SK-N-SH treated with all-trans-retinoic acid at 6 μM for 48 hours (cell line): ENCODE results near the gene SVOP.

Source experiments
- ATAC-seq: fragments of 200-7000 bp; cut with Tn5 transposase; 3 replicates; pipeline ENCODE4 v1.9.1; 2020; ENCODE audit warnings: mild to moderate bottlenecking, moderate library complexity
- ARNTL ChIP-seq: fragments of 450-650 bp; formaldehyde crosslinking; IDR thresholded peaks from 2 replicates; pipeline ENCODE4 v1.5.0; 2020; ENCODE audit warnings: low read depth, mild to moderate bottlenecking, moderate library complexity, borderline replicate concordance
- BACH2 ChIP-seq: fragments of 250-450 bp; sonication (Bioruptor Pico); IDR thresholded peaks from 2 replicates; pipeline ENCODE4 v1.9.0; 2021; ENCODE audit warnings: mild to moderate bottlenecking, borderline replicate concordance
- CSDC2 ChIP-seq: fragments of 250-450 bp; sonication (Bioruptor Pico); IDR thresholded peaks from 2 replicates; pipeline ENCODE4 v1.5.0; 2020; ENCODE audit warnings: mild to moderate bottlenecking, moderate library complexity
- ESRRG ChIP-seq: fragments of 250-450 bp; sonication (Bioruptor Pico); IDR thresholded peaks from 2 replicates; pipeline ENCODE4 v1.6.1; 2021; ENCODE audit warnings: mild to moderate bottlenecking
- GLIS3 ChIP-seq: fragments of 250-450 bp; sonication (Bioruptor Pico); IDR thresholded peaks from 2 replicates; pipeline ENCODE4 v1.5.0; 2020; ENCODE audit warnings: mild to moderate bottlenecking, moderate library complexity
- ISL1 ChIP-seq: fragments of 250-450 bp; sonication (Bioruptor Pico); IDR thresholded peaks from 2 replicates; pipeline ENCODE4 v2.1.2; 2022; ENCODE audit warnings: mild to moderate bottlenecking, moderate library complexity
- OSR1 ChIP-seq: fragments of 250-450 bp; sonication (Bioruptor Pico); IDR thresholded peaks from 2 replicates; pipeline ENCODE4 v1.8.0; 2022; ENCODE audit warnings: moderate library complexity, mild to moderate bottlenecking, inconsistent platforms
- PPARA ChIP-seq: fragments of 250-450 bp; sonication (Bioruptor Pico); IDR thresholded peaks from 2 replicates; pipeline ENCODE4 v1.5.0; 2020; ENCODE audit warnings: mild to moderate bottlenecking, borderline replicate concordance
- RARB ChIP-seq: fragments of 250-450 bp; sonication (Bioruptor Pico); IDR thresholded peaks from 2 replicates; pipeline ENCODE4 v1.8.0; 2021; ENCODE audit warnings: mild to moderate bottlenecking, moderate library complexity
- SNAI2 ChIP-seq: fragments of 250-450 bp; sonication (Bioruptor Pico); IDR thresholded peaks from 2 replicates; pipeline ENCODE4 v1.5.0; 2020; ENCODE audit warnings: mild to moderate bottlenecking, moderate library complexity
- ZC3H10 ChIP-seq: fragments of 250-450 bp; sonication (Bioruptor Pico); IDR thresholded peaks from 2 replicates; pipeline ENCODE4 v1.5.1; 2021; ENCODE audit warnings: mild to moderate bottlenecking, moderate library complexity
- ZFP3 ChIP-seq: fragments of 250-450 bp; sonication (Bioruptor Pico); IDR thresholded peaks from 2 replicates; pipeline ENCODE4 v1.5.0; 2020; ENCODE audit warnings: mild to moderate bottlenecking, moderate library complexity
- ZFP30 ChIP-seq: fragments of 450-650 bp; formaldehyde crosslinking; IDR thresholded peaks from 2 replicates; pipeline ENCODE4 v1.5.0; 2022; ENCODE audit warnings: mild to moderate bottlenecking, moderate library complexity
- ZNF70 ChIP-seq: fragments of 450-650 bp; formaldehyde crosslinking; IDR thresholded peaks from 2 replicates; pipeline ENCODE4 v1.5.0; 2020; ENCODE audit warnings: mild to moderate bottlenecking, moderate library complexity
- ZNF8 ChIP-seq: fragments of 450-650 bp; formaldehyde crosslinking; IDR thresholded peaks from 2 replicates; pipeline ENCODE4 v1.5.0; 2020; ENCODE audit warnings: mild to moderate bottlenecking, moderate library complexity
- TF ChIP-seq, protein P1 (sequence below): fragments of 250-450 bp; sonication (Bioruptor Pico); IDR thresholded peaks from 2 replicates; pipeline ENCODE4 v1.5.1; 2021; ENCODE audit warnings: mild to moderate bottlenecking, moderate library complexity
- TF ChIP-seq, protein P2 (sequence below): fragments of 250-450 bp; sonication (Bioruptor Pico); IDR thresholded peaks from 2 replicates; pipeline ENCODE4 v1.5.1; 2020; ENCODE audit warnings: low read depth, mild to moderate bottlenecking, moderate library complexity
- TF ChIP-seq, protein P3 (sequence below): fragments of 250-450 bp; sonication (Bioruptor Pico); IDR thresholded peaks from 2 replicates; pipeline ENCODE4 v1.8.0; 2021; ENCODE audit warnings: low read depth, mild to moderate bottlenecking, moderate library complexity, borderline replicate concordance
- TF ChIP-seq, protein P4 (sequence below): fragments of 250-450 bp; sonication (Bioruptor Pico); IDR thresholded peaks from 2 replicates; pipeline ENCODE4 v1.5.0; 2020; ENCODE audit warnings: mild to moderate bottlenecking, moderate library complexity
- TF ChIP-seq, protein P5 (sequence below): fragments of 250-450 bp; sonication (Bioruptor Pico); IDR thresholded peaks from 2 replicates; pipeline ENCODE4 v1.8.0; 2020; ENCODE audit warnings: mild to moderate bottlenecking, moderate library complexity, borderline replicate concordance

The SVOP gene

DNA sequence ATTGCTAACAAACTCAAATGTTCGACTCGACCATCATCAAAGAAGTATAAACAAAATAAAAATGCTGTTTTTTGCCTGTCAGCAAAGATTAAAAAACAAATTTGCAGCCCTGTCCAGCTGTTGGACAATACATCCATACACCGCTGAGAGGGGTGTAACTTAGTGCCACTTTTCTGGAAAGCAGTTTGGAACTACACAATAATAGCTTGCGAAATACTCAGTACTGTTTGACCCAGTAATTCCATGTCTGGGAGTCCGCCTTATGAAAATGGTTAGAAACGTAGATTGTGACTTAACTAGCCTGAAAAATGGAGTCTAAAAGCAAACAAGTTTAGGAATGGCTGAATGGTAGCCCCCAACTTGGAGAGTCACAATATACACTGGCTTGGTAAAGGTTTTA lies 37.9 kb upstream of the SVOP start:
- TF ChIP-seq CSDC2 (no peak), PPARA (CRISPR knock-in tag) (no peak), ARNTL (CRISPR knock-in tag) (no peak)
- TF ChIP-seq, all 23 proteins: peak for 0
- ATAC-seq = no peak

DNA sequence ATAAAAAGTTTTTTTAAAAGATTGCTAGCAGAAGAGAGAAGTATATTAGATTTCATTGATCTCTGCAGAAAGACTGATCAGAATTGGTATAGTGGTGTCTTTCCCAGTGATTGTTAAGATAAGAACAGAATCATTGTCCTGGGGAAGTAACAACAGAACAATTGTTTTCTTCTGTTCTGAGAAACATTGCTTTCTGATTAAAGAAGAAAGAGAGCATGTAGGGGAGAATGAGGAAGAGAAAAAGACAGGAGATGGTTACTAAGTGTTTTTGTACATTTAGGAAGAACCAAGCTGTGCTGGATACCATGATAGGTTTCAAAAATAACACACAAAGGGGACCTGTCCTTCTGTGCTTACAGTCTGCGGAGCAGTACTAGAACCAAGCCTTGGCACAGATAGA lies 36.5 kb upstream of the SVOP start:
- ATAC-seq = no peak

DNA sequence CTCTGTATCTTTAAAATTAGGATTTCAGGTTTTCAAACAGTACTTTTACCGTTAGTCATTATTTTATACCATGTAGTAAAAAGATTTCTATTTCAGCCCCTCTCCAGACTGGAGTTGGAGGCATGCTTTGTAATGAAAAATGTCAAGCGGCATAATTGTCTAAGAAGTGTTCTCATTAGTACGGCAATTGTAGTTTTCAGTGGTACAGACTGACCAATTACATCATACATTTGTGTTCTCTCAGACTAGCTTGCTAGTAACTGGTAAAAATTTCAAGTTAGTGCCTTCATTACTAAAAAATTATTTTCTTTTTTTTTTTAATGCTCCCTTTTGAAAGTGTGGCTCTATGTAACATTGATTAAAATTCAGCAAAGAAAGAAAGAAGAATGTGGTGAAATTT lies 36.0 kb upstream of the SVOP start:
- TF ChIP-seq ESRRG (CRISPR knock-in tag) (no peak), OSR1 (CRISPR knock-in tag) (no peak), ZC3H10 (CRISPR knock-in tag) (no peak), RARB (CRISPR knock-in tag) (no peak), SNAI2 (CRISPR knock-in tag) (no peak)
- TF ChIP-seq, protein P1, sequence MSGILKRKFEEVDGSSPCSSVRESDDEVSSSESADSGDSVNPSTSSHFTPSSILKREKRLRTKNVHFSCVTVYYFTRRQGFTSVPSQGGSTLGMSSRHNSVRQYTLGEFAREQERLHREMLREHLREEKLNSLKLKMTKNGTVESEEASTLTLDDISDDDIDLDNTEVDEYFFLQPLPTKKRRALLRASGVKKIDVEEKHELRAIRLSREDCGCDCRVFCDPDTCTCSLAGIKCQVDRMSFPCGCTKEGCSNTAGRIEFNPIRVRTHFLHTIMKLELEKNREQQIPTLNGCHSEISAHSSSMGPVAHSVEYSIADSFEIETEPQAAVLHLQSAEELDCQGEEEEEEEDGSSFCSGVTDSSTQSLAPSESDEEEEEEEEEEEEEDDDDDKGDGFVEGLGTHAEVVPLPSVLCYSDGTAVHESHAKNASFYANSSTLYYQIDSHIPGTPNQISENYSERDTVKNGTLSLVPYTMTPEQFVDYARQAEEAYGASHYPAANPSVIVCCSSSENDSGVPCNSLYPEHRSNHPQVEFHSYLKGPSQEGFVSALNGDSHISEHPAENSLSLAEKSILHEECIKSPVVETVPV (CRISPR knock-in tag) = no peak

More for the DNA sequence above, 36.5 kb upstream of the SVOP start:
- TF ChIP-seq, protein P2, sequence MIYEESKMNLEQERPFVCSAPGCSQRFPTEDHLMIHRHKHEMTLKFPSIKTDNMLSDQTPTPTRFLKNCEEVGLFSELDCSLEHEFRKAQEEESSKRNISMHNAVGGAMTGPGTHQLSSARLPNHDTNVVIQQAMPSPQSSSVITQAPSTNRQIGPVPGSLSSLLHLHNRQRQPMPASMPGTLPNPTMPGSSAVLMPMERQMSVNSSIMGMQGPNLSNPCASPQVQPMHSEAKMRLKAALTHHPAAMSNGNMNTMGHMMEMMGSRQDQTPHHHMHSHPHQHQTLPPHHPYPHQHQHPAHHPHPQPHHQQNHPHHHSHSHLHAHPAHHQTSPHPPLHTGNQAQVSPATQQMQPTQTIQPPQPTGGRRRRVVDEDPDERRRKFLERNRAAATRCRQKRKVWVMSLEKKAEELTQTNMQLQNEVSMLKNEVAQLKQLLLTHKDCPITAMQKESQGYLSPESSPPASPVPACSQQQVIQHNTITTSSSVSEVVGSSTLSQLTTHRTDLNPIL (CRISPR knock-in tag) = no peak
- TF ChIP-seq RARB (CRISPR knock-in tag) (no peak), OSR1 (CRISPR knock-in tag) (no peak), ZNF70 (CRISPR knock-in tag) (no peak), BACH2 (CRISPR knock-in tag) (no peak), ZNF8 (CRISPR knock-in tag) (no peak), CSDC2 (no peak), GLIS3 (CRISPR knock-in tag) (no peak), ARNTL (CRISPR knock-in tag) (no peak), PPARA (CRISPR knock-in tag) (no peak), ZFP3 (no peak), ESRRG (CRISPR knock-in tag) (no peak), ZC3H10 (CRISPR knock-in tag) (no peak), ISL1 (no peak), ZFP30 (no peak)
- TF ChIP-seq, protein P3, sequence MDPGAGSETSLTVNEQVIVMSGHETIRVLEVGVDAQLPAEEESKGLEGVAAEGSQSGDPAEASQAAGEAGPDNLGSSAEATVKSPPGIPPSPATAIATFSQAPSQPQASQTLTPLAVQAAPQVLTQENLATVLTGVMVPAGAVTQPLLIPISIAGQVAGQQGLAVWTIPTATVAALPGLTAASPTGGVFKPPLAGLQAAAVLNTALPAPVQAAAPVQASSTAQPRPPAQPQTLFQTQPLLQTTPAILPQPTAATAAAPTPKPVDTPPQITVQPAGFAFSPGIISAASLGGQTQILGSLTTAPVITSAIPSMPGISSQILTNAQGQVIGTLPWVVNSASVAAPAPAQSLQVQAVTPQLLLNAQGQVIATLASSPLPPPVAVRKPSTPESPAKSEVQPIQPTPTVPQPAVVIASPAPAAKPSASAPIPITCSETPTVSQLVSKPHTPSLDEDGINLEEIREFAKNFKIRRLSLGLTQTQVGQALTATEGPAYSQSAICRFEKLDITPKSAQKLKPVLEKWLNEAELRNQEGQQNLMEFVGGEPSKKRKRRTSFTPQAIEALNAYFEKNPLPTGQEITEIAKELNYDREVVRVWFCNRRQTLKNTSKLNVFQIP (CRISPR knock-in tag) = no peak
- TF ChIP-seq, protein P1 (CRISPR knock-in tag) = no peak
- TF ChIP-seq, protein P4, sequence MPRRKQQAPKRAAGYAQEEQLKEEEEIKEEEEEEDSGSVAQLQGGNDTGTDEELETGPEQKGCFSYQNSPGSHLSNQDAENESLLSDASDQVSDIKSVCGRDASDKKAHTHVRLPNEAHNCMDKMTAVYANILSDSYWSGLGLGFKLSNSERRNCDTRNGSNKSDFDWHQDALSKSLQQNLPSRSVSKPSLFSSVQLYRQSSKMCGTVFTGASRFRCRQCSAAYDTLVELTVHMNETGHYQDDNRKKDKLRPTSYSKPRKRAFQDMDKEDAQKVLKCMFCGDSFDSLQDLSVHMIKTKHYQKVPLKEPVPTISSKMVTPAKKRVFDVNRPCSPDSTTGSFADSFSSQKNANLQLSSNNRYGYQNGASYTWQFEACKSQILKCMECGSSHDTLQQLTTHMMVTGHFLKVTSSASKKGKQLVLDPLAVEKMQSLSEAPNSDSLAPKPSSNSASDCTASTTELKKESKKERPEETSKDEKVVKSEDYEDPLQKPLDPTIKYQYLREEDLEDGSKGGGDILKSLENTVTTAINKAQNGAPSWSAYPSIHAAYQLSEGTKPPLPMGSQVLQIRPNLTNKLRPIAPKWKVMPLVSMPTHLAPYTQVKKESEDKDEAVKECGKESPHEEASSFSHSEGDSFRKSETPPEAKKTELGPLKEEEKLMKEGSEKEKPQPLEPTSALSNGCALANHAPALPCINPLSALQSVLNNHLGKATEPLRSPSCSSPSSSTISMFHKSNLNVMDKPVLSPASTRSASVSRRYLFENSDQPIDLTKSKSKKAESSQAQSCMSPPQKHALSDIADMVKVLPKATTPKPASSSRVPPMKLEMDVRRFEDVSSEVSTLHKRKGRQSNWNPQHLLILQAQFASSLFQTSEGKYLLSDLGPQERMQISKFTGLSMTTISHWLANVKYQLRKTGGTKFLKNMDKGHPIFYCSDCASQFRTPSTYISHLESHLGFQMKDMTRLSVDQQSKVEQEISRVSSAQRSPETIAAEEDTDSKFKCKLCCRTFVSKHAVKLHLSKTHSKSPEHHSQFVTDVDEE (CRISPR knock-in tag) = no peak
- TF ChIP-seq, protein P5, sequence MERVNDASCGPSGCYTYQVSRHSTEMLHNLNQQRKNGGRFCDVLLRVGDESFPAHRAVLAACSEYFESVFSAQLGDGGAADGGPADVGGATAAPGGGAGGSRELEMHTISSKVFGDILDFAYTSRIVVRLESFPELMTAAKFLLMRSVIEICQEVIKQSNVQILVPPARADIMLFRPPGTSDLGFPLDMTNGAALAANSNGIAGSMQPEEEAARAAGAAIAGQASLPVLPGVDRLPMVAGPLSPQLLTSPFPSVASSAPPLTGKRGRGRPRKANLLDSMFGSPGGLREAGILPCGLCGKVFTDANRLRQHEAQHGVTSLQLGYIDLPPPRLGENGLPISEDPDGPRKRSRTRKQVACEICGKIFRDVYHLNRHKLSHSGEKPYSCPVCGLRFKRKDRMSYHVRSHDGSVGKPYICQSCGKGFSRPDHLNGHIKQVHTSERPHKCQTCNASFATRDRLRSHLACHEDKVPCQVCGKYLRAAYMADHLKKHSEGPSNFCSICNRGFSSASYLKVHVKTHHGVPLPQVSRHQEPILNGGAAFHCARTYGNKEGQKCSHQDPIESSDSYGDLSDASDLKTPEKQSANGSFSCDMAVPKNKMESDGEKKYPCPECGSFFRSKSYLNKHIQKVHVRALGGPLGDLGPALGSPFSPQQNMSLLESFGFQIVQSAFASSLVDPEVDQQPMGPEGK (CRISPR knock-in tag) = no peak

More for the DNA sequence above, 36.0 kb upstream of the SVOP start:
- ATAC-seq = no peak
